CD4-positive, alpha-beta T cell treated with Interleukin-6 for 4 hours (primary cell): ENCODE results near the gene DPY19L3.
A peak's percentile ranks its signal among the peaks of the same experiment; 100 is the strongest.
"Not testable (repeated sequence)": the region's sequence is repeated elsewhere in the genome, so short reads cannot be mapped to it uniquely, and the experiment has no call there.

Experiments
- DNase-seq: peaks from one replicate; pipeline ENCODE4 v3.0.0-alpha.2; 2020; ENCODE audit warnings: mixed read lengths

DPY19L3 gene

DNA sequence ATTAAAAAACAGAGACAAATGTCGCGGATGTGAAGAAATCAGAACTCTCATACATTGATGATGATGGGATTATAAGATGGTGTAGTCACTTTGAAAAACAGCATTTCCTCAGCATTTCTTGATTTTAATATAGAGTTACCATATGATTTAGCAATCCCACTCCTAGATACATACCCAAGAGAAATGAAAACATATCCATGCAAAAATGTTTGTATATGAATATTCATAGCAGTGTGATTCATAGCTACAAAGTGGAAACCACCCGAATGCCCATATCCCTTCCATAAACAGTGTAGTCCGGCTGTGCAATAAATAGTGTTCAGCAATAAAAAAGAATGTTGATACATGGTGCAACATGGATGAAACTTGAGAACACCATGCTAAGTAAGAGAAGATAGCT, 44.6 kb downstream of the DPY19L3 start:
- DNase-seq, result no peak

DNA sequence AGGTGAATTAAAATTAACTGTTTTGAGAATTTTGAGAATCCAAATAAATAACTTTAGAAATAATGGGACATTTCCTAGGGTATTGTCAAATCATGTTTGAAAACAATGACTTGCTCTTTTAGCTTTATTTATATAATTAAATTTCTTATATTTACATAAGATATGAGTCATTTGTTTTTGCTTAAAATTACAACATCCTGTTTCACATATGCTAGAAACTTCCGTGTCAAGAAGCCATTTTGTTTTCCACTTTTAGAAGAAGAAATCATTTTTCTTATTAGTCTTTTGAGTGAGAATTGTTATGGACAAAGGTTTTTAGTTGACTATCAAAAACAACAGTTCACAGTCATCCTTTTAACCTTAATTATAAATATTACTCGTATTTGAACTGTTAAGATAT, 48.2 kb downstream of the DPY19L3 start:
- no peak for DNase-seq

DNA sequence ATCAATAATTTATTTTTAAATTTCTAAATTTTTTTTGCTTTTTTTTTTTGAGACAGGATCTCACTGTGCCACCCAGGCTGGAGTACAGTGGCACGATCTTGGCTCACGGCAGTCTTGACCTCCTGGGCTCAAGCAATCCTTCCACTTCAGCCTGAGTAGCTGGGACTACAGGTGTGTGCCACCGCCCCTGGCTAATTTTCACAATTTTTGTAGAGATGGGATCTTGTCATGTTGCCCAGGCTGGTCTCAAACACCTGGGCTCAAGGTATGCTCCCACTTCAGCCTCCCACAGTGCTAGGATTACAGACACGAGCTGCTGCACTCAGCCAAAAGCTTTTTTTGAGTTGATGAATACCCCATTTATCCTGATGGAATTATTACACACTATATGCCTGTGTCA, 50.8 kb downstream of the DPY19L3 start:
- no peak for DNase-seq

DNA sequence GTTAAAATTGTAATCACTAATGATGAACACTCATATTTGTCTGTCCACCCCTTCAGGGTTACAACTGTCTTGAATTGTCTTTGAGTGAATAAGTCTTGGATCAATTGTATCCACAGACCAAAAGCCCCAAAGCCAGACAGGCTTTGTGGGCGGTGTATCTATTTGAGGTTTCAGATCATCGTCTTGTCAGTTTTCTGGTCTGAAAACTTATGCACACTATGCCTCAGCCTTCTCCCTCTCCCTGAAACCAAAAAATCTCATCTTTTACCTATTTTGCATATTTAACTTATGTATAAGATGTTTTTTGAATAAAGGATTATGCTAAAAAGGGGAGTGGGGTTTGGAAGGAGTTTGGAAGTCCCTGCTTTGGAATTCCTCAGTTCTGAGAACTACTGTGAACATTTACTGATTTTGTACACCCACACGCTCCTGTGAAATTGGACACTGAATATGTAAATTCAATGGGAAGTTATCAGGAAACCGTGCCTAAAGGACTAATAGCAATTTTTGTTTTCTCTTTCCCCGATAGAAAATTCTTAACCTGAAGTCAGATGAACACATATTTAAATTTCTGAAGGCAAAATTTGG, 52.1 kb downstream of the DPY19L3 start:
- no peak for DNase-seq

DNA sequence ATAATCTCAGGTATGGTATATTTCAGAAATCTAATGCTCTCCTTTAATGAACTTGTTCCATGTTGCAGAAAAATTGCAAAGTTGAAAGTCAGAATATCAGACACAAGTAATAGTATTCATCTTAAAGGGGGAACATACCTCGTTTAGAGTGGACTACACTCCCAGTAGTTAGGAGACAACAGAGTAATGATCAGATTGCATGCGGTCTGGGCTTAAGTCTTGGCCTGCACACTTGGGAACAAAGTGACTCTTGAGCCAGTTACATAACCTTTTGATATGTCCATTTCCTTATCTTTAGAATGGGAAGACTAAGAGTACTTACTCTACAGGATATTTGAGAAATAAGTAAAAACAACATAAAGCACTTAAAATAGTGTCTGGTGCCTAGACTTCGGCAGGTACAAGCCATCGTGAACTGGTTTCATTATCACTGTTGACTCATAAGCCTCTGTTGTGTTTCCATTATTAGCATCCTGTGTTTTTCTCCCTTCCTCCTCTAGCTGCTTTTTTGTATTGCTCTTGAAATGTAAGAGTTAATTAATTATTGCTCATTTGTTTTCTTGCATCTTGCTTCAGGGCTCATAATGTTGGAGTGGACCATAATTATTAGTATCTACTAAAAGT, 53.0 kb downstream of the DPY19L3 start:
- DNase-seq, result no peak

DNA sequence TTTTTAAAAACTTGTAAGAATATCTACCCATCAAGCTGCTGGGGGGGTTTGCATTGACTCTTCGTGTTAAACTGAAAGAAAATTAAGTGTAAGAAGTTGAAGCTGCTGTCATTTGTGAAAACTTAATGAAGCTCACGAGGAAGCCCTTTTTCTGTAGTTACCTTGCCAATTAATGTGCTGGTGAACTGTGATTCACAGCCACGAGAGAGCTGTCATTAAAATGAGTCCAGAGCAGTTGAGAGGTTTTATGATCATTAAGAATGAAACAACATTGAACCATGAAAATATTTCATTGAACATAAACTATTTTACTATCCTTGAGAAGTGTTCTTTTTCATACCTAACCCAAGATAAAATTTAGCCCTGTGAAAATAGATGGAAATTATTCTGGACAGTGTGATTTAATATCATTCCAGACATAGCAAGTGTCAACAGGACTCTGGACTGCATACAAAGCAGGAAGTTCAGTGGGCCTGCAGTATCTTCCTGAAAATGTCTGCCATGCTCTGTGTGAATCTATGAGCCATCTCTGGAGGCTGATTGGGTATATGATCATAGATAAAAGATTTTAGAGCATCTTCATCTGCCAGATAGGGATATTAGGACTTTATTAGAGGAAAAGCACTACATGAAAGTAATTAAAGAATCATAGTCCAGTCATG, 53.8 kb downstream of the DPY19L3 start:
- DNase-seq, result no peak

DNA sequence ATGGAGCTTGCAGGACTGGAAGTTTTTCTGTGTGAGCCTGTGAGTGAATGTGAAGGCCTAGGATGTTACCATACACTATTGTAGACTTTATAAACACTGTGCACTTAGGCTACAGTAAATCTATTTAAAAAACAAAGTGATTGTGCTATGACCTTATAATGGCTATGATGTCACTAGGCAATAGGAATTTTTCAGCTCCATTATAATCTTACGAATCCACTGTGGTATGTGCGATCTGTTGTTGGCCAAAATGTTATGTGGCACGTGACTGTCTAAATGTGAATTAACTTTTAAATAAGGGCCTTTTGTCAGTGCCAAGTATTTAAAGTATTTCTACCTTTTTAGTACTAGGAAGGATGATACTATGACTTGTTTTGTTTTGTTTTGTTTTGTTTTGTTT, 54.9 kb downstream of the DPY19L3 start:
- DNase-seq, result no peak

DNA sequence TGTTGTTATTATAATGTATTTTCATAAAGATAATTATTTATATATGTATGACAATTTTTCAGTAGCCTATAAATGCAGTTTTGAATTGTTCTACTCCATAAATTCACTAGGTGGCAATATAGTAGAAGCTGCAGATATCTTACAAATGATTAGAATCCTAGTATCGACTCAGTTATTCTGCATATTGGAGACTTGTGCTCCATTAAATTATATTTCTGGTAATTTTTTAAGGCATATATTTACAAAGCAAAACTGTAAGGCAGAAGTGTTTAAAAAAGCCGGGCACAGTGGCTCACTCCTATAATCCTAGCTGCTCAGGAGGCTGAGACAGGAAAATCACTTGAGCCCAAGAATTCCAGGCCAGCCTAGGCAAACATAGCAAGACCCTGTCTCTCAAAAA, 58.7 kb downstream of the DPY19L3 start:
- DNase-seq, result no peak

DNA sequence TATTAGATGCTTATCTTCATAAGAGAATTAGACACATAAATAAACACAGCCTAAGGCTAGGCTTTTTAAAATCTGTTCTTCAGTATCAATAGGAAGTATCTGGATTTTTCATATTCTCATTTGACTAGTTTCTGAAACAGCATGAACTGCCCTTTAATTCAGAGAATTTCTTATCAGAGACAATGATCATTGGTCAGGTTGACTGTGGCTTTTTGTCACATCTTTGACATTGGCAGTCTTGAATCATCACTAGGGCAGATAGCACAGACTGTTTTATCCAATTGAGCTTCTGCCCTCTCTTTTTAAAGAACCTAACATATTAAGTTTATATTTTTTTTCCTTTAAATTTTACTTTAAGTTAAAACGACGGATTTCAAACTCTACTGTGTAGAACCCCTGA, 59.6 kb downstream of the DPY19L3 start:
- DNase-seq, result no peak

DNA sequence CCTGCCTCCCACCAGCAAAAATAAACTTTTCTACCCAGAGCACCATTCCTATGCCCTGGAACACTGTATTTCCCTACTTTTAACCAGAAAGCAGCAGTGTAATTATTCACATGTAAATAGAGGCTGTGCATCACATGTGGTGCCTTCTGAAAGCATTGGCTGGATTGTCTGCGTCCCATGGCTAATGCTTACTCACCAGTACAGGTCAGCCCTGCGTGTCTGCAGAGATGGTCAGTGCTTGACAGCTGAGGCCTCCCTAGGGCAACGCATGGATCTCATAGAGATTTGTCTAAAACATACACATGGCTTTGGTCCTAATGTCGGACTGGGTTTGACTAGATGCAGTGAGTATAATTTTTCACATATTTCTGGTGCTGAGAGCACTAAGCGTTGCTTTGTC, 64.2 kb downstream of the DPY19L3 start:
- DNase-seq, result no peak

DNA sequence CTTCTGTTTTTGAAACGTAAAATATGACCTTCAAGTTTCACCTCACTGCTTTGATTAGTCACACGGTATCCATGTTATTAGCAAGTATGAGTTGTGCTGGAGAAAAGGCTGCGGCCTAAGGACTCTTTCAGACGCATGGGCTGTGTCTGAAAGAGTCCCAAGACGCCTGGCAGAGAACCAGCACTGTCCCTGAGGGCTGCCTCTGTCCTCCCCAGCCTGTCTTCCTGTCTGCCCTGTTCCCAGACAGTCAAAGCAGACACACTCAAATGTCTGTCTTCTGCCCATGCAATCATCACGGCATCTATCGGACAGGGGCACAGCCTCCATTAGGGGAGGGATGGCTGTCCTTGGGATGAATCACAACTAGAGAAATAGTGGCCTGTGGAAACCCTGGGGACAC, 65.5 kb downstream of the DPY19L3 start:
- DNase-seq, result no peak

DNA sequence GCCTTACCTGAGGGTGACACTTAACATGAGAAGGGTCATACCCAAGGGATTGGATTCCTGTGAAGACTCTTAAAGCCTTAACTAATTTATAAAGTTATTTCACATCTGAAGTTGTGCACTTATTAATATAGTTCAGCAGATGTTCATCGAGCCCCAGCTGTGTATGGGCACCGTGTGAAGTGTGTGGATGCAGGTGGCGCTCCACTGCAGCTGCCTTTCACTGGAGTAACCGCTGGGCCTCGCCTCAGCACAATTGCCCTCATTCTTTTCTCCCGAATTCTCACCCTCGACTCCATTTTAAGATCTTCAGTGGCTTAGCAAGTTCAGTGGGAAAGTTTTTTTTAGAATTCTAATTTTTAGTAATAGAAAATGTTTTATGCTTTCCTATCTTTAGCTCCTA, 66.2 kb downstream of the DPY19L3 start:
- no peak for DNase-seq

DNA sequence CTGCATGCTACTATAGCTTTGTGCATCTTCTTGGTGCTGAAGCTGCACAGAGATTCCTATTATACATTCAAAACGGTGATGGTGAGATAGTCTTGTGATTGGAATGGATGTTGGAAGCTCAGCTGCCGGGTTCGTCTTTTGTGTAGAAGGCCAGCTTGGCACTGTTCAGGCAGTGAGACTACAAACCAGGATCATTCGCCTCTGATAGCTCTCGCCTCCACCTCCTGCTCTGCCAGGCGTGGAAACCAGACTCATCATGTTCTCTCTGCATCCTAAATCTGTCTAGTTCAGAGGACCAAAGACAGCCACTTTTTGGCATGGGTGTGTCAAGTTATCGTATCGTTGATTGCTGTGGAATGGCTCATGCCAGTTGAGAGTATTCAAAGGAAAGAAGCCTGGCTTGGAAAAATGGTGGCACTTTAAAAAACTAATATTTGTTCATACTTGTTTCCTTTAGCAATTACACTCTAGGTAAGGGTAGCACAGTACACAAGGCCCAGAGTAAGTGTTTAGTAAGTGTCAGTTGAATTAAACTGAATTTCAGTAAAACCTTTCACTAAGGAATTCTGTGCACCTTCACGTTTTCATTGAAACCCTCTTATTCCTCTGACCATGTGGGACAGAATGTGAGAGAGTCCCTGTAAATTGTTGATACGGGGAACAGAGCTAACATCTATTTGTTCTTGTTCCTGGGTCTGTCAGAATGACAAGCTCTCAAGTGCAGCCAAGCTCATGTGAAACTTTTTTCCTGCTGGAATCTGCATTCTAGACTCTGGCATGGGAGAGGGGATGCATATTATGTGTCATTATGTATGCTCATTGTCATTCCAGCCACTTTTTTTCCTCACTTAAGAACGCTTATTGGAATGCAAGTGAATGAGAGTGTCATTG, 69.8 kb downstream of the DPY19L3 start:
- DNase-seq, result no peak

DNA sequence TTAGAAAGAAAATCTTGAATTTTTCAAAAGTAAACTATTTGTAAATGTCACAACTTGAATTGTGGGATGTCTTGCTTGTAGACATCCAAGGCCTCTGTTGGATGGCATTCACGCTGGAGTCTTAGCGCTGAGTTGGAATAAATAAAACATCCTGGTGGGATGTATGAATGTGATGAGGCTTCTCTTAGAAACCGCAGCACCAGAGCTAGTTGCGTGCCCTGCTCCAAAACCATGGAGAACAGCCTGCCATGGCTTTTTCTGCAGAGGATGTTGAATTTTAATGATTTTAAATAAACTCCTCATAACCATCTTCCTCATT, 70.4 kb downstream of the DPY19L3 start:
- DNase-seq, result no peak

DNA sequence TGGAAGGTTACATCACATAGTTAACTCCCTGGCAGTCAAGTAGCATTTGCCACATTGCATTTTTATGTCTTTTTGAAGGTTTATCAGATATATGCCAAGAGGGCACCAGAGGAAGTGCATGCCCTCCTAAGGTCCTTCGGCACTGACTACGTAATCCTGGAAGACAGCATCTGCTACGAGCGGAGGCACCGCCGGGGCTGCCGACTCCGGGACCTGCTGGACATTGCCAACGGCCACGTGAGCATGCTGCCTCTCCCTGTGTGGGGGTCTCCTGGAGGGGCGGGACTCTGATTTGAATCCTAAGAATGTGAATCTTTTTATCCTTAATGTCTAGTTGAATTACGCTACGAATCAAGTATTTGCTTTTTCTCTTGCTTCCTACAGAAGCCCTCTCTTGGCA, 74.8 kb downstream of the DPY19L3 start:
- DNase-seq, result no peak

DNA sequence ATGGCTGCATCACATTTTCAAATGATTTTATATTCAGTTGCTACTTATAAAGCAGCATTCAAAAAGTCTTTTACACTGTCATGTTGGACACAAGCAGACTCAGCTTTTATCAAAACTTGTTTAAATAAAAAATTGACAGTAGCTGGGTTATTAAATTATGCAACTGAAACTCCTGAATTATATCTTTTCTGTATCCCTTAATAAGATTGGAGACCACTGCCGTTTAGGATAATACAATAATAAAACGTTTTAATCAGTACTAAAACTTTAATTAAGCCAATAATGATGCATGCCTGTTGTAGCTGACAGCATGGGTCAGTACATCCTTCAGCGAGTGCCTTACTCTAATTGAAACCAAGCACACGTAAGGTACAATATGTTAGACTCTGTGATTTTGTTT, 78.0 kb downstream of the DPY19L3 start:
- no peak for DNase-seq

DNA sequence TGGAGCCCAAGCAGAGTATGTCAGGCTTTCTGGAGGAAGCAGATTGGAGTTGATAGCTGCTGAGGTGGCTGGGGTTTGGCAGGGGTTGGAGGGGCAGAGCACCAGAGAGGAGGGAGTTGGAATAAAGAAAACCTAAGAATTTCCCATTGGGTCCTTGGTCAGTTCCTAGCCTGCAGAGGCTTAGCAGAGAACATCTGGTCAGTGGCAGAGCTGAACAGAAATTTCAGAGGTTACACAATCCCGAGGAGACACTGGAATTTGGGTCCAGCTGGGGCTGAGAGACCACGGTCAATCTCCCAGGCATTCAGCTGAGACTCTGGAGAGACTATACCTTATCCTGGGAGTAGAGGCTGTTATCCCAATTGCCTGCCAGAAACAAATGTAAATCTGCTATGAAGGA, 84.4 kb downstream of the DPY19L3 start:
- no peak for DNase-seq

DNA sequence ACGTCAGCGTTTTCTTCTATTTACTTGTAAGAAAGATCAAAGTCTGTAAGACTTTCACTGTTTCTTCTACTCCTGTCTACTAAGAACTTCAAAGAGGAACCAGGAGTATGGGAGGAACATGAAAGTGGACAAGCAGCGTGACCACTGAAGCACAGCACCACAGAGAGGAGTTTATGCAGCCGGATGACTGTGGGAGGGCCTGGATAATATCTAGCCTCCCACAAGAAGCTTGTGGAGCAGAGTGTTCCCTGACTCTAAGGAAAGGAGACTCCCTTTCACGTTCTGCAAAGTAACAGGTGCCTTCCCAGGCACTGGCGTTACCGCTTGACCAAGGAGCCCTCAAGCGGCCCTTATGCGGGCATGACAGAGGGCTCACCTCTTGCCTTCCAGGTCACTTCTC, 91.8 kb downstream of the DPY19L3 start:
- DNase-seq, result no peak

DNA sequence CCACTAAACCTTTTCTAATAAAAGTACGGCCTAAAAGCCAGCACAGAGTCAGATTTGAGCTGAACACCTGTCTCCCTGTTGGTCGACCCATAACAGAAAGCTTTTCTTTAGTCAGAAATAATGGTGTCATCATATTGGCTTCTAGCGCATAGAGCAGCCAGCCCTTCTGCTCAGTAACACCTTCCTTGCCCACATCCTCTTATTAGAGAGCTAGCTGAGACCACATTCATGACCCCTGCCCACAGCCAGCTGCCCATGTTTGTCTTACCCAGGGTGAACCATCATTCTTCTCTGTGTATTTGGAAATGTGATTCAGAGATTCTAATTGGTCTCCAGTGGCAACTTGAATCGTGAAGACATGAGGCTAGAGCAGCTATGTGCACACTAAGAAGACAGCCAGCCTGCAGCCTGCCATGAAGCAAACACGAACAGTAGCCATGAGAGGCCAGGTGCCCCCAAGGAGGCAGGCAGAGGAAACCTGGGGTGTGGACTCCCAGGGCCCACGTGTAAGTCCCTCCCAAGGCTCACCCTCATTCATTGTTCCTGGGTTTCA, 93.2 kb downstream of the DPY19L3 start:
- no peak for DNase-seq

DNA sequence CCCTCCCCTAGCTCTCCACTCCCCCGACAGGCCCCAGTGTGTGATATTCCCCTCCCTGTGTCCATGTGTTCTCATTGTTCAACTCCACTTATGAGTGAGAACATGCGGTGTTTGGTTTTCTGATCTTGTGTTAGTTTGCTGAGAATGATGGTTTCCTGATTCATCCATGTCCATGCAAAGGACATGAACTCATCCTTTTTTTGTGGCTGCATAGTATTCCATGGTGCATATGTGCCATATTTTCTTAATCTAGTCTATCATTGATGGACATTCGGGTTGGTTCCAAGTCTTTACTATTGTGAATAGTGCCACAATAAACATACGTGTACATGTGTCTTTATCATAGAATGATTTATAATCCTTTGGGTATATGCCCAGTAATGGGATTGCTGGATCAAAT, 106.9 kb downstream of the DPY19L3 start:
- DNase-seq, result not testable (repeated sequence)

DNA sequence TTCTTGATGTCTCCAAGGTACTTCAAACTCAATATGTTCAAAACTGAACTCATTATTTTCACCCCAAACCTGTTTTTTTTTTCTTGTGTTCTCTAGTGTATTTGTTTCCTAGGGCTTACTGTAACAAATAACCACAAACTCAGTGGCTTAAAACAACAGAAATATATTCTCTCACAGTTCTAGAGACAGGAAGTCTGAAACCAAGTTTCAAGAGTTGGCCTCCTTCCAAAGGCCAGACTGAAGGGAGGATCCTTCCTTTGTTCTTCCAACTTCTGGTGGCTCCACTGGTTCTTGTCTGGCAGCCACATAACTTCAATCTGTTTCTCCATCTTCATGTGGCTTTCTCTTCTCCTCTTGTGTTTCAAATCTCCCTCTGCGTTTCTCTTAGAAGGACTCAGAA, 113.5 kb downstream of the DPY19L3 start:
- DNase-seq, result peak; percentile 37

DNA sequence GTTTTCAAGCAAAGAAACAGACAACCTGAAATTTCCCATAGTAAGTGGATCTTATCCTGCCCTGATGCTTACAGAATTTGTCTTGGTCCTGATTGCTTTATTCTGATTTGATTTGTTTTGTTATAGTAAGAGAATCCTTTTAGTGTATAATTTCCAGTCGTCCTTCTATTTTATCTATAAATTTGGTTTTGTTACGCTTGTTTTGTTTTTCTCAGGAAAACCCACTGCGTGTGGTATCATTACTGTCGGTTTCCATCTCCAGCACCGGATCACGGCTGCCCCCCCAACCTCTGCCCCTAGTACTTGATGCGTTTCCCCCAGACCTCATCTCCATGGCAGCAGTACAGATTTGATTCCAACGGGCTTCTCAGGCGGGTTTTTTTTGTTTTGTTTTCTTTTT, 117.4 kb downstream of the DPY19L3 start:
- no peak for DNase-seq

DNA sequence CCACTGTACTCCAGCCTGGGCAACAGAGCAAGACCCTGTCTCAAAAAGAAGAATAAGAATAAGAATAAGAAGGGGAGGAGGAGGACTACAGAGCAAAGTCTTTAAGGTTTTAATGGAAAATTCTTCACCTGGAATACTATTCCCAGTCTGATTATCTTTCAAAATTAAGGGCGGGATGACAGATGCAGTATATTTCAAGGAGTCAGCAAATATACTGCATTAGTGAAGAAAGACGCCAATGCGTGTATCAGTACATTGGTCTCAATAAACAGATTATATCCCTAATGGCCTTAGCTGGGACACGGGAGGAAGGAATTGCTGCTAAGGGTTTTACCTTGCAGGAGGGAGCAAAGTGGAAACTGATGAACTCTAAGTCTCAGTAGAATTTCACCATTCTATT, 121.3 kb downstream of the DPY19L3 start:
- no peak for DNase-seq

DNA sequence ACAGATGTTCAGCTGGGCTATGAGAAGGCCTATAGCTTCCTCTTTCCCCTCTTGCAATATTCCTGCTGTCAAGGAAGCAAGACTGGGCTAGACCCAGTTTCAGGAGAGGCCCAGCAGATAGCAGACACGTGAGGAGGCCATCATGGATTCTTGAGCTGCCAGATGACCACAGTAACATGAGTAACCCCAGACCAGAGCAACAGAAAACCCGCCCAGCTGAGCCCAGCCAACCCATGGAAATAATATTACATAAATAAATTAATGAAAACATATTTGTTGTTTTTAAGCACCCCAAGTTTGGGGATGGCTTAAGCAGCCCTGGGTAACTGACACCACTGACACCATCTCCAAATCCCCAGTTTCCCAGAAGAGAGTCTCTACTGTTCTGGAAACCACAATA, 125.2 kb downstream of the DPY19L3 start:
- no peak for DNase-seq
